ENCODE results near the gene B3GALT6.

DNA sequence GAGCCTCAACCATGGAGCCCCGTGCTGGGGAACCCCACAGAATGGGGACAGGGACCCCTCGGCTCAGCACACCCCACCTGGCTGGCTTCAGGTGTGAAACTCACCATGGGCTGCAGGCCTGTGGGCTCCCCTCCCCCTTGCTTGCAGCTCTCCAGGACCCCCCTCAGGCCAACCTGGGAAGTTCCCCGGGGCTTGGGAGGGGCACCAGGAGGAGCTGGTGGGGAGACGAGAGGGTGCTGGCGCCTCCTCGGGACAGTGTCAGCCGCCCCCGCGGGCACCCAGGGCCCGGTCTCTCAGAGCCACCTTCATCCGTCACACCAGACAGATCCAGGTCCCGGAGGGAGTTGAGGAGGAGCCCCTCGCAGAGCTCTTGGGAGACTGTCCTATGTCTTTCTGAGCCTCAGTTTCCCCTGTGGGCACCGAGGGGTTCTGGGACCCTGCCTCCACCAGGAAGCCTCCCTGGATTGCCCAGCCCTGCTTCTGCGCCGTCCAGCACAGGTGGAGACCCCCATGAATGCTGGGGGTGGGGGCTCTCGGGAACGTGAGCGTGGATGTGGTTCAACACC lies 25.0 kb upstream of the B3GALT6 start:
- no peak for TF ChIP-seq FOXJ3 (CRISPR knock-in tag; IDR thresholded peaks at IDR 0.05; ENCODE audit: borderline replicate concordance)
- no peak for TF ChIP-seq SOX15 (CRISPR knock-in tag; IDR thresholded peaks at IDR 0.05)
- TF ChIP-seq, protein P1, sequence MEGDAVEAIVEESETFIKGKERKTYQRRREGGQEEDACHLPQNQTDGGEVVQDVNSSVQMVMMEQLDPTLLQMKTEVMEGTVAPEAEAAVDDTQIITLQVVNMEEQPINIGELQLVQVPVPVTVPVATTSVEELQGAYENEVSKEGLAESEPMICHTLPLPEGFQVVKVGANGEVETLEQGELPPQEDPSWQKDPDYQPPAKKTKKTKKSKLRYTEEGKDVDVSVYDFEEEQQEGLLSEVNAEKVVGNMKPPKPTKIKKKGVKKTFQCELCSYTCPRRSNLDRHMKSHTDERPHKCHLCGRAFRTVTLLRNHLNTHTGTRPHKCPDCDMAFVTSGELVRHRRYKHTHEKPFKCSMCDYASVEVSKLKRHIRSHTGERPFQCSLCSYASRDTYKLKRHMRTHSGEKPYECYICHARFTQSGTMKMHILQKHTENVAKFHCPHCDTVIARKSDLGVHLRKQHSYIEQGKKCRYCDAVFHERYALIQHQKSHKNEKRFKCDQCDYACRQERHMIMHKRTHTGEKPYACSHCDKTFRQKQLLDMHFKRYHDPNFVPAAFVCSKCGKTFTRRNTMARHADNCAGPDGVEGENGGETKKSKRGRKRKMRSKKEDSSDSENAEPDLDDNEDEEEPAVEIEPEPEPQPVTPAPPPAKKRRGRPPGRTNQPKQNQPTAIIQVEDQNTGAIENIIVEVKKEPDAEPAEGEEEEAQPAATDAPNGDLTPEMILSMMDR (IDR thresholded peaks at IDR 0.05), result no peak
- TF ChIP-seq ZNF317 (CRISPR knock-in tag; IDR thresholded peaks at IDR 0.05; ENCODE audit: borderline replicate concordance, low read depth), result no peak
- no peak for TF ChIP-seq TP53 (CRISPR knock-in tag; IDR thresholded peaks at IDR 0.05)
- no peak for TF ChIP-seq ELF4 (CRISPR knock-in tag; IDR thresholded peaks at IDR 0.05; ENCODE audit: low read depth)
- no peak for TF ChIP-seq ESRRA (CRISPR knock-in tag; IDR thresholded peaks at IDR 0.05; ENCODE audit: borderline replicate concordance)
- TF ChIP-seq, protein P2, sequence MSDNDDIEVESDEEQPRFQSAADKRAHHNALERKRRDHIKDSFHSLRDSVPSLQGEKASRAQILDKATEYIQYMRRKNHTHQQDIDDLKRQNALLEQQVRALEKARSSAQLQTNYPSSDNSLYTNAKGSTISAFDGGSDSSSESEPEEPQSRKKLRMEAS (CRISPR knock-in tag; IDR thresholded peaks at IDR 0.05), result no peak
- TF ChIP-seq, protein P3, sequence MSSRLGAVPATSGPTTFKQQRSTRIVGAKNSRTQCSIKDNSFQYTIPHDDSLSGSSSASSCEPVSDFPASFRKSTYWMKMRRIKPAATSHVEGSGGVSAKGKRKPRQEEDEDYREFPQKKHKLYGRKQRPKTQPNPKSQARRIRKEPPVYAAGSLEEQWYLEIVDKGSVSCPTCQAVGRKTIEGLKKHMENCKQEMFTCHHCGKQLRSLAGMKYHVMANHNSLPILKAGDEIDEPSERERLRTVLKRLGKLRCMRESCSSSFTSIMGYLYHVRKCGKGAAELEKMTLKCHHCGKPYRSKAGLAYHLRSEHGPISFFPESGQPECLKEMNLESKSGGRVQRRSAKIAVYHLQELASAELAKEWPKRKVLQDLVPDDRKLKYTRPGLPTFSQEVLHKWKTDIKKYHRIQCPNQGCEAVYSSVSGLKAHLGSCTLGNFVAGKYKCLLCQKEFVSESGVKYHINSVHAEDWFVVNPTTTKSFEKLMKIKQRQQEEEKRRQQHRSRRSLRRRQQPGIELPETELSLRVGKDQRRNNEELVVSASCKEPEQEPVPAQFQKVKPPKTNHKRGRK (CRISPR knock-in tag; IDR thresholded peaks at IDR 0.05; ENCODE audit: borderline replicate concordance), result no peak
- no peak for TF ChIP-seq GABPB1 (CRISPR knock-in tag; IDR thresholded peaks at IDR 0.05)
- TF ChIP-seq, protein P4, sequence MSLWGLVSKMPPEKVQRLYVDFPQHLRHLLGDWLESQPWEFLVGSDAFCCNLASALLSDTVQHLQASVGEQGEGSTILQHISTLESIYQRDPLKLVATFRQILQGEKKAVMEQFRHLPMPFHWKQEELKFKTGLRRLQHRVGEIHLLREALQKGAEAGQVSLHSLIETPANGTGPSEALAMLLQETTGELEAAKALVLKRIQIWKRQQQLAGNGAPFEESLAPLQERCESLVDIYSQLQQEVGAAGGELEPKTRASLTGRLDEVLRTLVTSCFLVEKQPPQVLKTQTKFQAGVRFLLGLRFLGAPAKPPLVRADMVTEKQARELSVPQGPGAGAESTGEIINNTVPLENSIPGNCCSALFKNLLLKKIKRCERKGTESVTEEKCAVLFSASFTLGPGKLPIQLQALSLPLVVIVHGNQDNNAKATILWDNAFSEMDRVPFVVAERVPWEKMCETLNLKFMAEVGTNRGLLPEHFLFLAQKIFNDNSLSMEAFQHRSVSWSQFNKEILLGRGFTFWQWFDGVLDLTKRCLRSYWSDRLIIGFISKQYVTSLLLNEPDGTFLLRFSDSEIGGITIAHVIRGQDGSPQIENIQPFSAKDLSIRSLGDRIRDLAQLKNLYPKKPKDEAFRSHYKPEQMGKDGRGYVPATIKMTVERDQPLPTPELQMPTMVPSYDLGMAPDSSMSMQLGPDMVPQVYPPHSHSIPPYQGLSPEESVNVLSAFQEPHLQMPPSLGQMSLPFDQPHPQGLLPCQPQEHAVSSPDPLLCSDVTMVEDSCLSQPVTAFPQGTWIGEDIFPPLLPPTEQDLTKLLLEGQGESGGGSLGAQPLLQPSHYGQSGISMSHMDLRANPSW (CRISPR knock-in tag; conservative IDR thresholded peaks at IDR 0.05; ENCODE audit: low read depth), result no peak
- TF ChIP-seq, protein P5, sequence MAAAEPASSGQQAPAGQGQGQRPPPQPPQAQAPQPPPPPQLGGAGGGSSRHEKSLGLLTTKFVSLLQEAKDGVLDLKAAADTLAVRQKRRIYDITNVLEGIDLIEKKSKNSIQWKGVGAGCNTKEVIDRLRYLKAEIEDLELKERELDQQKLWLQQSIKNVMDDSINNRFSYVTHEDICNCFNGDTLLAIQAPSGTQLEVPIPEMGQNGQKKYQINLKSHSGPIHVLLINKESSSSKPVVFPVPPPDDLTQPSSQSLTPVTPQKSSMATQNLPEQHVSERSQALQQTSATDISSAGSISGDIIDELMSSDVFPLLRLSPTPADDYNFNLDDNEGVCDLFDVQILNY (CRISPR knock-in tag; IDR thresholded peaks at IDR 0.05), result no peak
- TF ChIP-seq, protein P6, sequence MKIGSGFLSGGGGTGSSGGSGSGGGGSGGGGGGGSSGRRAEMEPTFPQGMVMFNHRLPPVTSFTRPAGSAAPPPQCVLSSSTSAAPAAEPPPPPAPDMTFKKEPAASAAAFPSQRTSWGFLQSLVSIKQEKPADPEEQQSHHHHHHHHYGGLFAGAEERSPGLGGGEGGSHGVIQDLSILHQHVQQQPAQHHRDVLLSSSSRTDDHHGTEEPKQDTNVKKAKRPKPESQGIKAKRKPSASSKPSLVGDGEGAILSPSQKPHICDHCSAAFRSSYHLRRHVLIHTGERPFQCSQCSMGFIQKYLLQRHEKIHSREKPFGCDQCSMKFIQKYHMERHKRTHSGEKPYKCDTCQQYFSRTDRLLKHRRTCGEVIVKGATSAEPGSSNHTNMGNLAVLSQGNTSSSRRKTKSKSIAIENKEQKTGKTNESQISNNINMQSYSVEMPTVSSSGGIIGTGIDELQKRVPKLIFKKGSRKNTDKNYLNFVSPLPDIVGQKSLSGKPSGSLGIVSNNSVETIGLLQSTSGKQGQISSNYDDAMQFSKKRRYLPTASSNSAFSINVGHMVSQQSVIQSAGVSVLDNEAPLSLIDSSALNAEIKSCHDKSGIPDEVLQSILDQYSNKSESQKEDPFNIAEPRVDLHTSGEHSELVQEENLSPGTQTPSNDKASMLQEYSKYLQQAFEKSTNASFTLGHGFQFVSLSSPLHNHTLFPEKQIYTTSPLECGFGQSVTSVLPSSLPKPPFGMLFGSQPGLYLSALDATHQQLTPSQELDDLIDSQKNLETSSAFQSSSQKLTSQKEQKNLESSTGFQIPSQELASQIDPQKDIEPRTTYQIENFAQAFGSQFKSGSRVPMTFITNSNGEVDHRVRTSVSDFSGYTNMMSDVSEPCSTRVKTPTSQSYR (CRISPR knock-in tag; IDR thresholded peaks at IDR 0.05), result no peak
- TF ChIP-seq, protein P7, sequence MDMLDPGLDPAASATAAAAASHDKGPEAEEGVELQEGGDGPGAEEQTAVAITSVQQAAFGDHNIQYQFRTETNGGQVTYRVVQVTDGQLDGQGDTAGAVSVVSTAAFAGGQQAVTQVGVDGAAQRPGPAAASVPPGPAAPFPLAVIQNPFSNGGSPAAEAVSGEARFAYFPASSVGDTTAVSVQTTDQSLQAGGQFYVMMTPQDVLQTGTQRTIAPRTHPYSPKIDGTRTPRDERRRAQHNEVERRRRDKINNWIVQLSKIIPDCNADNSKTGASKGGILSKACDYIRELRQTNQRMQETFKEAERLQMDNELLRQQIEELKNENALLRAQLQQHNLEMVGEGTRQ (CRISPR knock-in tag; IDR thresholded peaks at IDR 0.05), result no peak

All from WTC11 (cell line).